NCI-H1417 treated with DMSO at 0.1 percent for 48 hours (cell line): ENCODE results near the gene OR52M1.

Experiments
- DNase-seq: peaks from one replicate; lab custom pipeline; 2025; lab: John Stamatoyannopoulos, UW

The OR52M1 gene

DNA sequence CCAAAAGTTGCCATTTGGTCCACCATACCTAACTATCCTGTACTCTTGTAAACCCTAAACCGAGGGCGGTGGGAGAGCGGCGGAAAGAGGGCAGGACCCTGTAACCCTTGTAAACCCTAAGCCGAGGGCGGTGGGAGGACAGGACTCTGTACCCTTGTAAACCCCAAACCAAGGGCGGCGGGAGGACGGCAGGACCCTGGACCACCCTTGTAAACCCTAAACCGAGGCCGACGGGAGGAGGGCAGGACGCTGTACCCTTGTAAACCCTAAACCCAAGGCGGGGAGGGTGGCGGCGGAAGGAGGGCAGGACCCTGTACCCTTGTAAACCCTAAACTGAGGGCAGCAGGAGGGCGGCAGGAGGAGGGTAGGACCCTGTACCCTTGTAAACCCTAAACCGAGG is 24.1 kb downstream of the OR52M1 start:
- no peak for DNase-seq

DNA sequence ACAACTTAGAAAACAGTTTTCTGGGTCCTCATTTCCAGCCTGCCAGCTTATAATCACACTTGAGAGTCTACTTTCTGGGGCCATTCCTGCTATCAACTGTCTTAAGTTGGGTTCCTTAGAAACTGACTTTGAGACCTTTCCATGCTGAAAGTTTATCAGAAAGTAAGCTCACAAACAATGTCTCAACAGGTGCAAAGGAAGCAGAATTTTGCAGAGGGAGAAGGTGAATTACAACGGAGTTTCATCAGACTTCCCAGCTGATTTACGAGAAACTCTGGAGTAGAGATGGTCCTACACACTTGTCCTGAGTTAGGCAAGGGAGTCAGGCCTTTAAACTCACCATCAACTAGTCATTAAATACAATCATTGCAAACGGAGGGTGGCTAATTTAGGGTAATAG is 31.9 kb downstream of the OR52M1 start:
- no peak for DNase-seq

DNA sequence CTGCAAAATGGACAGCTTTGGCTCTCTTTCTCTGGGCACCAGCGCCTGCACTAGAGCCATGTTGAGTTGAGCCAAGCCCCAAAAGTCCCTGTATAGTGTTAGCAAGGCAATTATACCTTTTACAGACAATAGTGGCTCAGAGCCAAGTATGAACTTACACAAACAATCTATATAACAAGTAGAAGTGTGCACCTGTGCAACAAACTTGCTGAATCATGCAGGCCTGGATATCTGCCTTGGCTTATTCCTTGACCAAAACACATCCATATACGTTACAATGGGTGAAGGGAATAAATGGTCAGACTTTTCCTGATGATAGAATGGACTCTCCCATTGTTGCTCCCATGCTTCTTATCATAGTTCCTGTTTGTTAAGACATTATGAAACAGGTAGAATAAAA is 32.8 kb downstream of the OR52M1 start:
- DNase-seq: no peak

DNA sequence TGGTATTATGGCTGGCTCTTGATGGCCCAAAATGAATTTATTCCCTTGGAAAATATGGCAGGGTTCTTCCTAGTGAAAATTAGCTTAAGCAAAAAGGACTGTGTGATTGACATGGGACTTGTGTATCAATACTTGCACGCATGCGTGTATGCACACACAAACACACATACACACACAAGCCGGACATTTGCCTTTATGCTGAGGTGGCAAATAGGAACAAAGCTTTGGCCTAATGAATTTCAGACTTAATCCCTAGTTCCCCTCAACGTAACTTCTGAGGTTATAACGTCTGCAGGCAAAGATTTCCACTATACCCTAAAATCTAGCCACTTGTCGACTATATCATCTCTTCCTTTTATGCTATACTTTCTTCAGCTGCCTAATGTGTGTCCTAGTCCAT is 33.6 kb downstream of the OR52M1 start:
- no peak for DNase-seq

DNA sequence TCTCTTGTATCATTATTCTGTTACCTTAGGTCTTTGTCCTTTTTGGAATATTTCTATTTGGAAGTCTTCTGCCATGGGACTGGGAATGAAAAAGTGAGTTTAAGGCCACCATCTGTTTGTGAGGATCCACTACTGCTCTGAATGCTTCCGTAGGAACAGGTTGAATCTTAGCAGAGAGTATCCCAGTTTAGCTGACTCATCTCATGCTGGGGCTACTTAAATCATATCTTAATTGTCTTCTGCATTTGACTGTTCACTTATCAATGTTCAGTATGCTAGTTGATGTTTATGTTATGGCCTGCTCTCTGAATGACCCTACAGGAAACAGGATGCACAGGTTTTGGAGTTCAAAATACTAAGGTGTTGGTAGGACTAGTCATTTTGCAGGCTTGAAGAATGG is 35.1 kb downstream of the OR52M1 start:
- no peak for DNase-seq

DNA sequence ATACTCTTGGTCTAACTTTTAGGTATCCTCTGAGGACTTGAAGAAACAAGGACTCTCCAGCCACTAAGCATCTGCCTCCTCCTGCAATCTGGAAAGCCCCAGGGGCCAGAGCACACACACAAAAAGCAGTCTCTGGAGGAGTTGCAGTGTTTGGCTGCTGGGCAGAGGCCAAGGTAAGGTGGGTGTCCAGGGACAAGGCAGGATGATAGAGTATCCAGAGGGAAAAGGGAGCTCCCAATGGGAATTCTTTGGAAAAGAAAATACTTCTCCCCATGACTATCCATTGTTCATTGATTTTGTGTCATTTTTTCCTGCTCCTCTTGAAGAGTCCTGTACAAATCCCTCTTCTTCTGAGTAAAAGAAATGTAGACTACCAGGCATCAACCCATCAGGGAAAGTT is 36.5 kb downstream of the OR52M1 start, which contains the start of gene OR52I2:
TSS of gene OR52I2 (plus strand) at position 301 of the 400 bp plus-strand sequence.
- no peak for DNase-seq

DNA sequence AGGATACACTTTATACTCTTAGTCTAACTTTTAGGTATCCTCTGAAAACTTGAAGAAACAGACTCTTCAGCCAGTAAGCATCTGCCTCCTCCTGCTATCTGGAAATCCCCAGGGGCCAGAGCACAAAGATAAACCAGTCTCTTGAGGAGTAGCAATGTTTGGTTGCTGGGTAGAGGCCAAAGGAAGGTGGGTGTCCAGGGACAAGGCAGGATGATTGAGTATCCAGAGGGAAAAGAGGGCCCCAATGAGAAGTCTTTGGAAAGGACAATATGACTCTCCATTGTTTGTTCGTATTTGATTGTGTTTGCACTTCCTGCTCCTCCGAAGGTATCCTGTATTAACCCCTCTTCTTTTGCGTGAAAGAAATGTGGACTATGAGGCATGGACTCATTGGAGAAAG is 44.0 kb downstream of the OR52M1 start:
- no peak for DNase-seq

DNA sequence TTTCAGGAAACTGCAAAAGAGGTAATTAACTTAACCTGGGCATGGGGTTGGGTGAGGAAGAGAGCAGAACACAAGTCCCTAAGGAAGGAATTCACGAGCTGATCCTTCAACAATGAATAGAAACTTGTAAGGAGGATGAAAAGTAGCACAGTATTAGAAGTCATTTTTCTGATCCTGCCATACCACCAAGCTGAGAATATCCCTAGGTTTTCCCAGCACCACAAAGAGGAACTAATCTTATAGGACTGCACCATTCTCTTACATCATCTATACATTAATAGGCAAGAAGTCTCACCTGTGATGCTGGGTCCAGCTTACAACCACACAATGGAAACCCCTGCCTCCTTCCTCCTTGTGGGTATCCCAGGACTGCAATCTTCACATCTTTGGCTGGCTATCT is 48.7 kb downstream of the OR52M1 start, which contains the start of gene OR52I1:
TSS of gene OR52I1 (plus strand) at position 301 of the 400 bp plus-strand sequence. CDS start at position 301, 0 bp downstream.
- DNase-seq: no peak
